ENCODE data around the gene NRCAM.
A peak's percentile ranks its signal among the peaks of the same experiment; 100 is the strongest.
"Not testable (repeated sequence)": the region's sequence is repeated elsewhere in the genome, so short reads cannot be mapped to it uniquely, and the experiment has no call there.

The NRCAM gene

DNA sequence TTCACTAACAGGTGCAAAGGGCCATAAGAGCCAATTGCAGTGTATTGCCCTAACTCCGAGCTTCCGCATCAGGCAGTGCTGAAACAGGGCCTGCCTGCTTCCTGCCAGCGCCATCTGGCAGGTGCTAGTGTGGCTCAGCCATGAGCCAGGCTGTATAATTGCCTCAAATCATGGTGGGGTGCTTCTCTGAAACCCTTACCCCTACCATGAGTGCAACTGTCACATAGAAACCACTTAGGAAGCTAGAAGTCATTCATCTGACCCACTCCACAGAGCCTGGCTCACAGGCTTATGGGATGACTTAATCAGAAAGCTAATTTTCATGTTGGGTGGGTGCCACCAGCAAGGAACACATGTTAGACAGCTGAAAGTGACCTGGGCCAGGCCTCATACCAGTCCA is 192.8 kb downstream of the NRCAM start:
- H3K9me3 ChIP-seq (ENCODE audit: insufficient read depth, low read length) = no peaks in the 10 kb centered on the region
- H3K27me3 ChIP-seq (ENCODE audit: low read length) = no peaks in the 10 kb centered on the region
- no peaks in the 10 kb centered on the region for H3K9me2 ChIP-seq (replicated peaks; ENCODE audit: insufficient read depth, low read length)
- H3K9ac ChIP-seq (ENCODE audit: low read length) = no peak overlapping the region
- H4K20me1 ChIP-seq (ENCODE audit: low read depth, low read length) = no peaks in the 10 kb centered on the region
- peak overlapping the region; percentile 1 for H2AFZ ChIP-seq (ENCODE audit: low read depth, low read length, severe bottlenecking)
- H3K79me2 ChIP-seq (ENCODE audit: insufficient read depth, low read length) = no peaks in the 10 kb centered on the region
- TF ChIP-seq EZH2phosphoT487 (conservative IDR thresholded peaks at IDR 0.05; ENCODE audit: low read length) (no peak), CTCF (IDR thresholded peaks at IDR 0.05; ENCODE audit: insufficient read depth, low read length, poor library complexity, severe bottlenecking) (no peak)
- H3K27ac ChIP-seq (ENCODE audit: low read depth, low read length) = no peak overlapping the region
- no peak overlapping the region for H3K4me2 ChIP-seq (ENCODE audit: low read depth, low read length, poor library complexity, severe bottlenecking)
- no peaks in the 10 kb centered on the region for H3K36me3 ChIP-seq (ENCODE audit: low read length)
- H3F3A ChIP-seq (ENCODE audit: insufficient read depth) = no peaks in the 10 kb centered on the region
- no peak overlapping the region for H3K4me3 ChIP-seq (ENCODE audit: insufficient read depth, low read length, poor library complexity, severe bottlenecking)

DNA sequence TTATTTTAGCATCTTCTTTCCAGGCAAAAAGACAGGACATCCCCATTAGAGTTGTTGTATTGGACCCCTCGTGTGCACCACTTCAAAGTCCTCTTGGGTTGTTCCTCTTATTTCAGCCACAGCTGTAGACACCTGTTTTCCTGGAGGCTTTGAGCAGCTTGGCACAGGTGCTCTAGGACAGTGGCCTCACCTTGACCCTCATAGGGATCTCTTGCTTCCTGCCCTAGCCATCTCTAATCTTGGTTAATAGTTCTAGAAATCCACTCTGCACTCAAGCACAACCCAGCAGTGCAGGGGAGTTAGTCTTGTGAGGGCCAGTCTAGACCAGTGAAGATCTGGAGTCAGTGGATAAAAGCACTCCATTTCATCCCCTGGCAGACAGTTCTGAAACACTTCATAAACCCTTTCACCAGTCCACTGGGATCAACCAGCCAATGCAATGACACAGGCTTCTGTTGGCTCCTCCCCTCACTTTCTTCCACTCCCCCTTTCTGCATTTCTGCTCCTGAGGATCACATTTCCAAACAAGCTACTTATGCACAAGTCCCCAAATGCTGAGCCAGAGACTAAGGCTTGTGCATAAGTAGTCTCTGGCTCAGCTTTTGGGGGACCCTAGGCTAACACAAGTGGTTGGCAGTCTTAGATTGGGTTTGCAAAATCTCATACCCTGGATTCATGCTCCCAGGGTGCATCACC is 194.5 kb downstream of the NRCAM start:
- Histone ChIP-seq H3K4me3 (ENCODE audit: insufficient read depth, low read length, poor library complexity, severe bottlenecking) (no peak overlapping the region), H3K9ac (ENCODE audit: low read length) (no peak overlapping the region), H3K27me3 (ENCODE audit: low read length) (no peaks in the 10 kb centered on the region), H3F3A (ENCODE audit: insufficient read depth) (no peaks in the 10 kb centered on the region), H3K79me2 (ENCODE audit: insufficient read depth, low read length) (no peaks in the 10 kb centered on the region), H3K4me2 (ENCODE audit: low read depth, low read length, poor library complexity, severe bottlenecking) (no peak overlapping the region), H3K27ac (ENCODE audit: low read depth, low read length) (no peak overlapping the region), H3K36me3 (ENCODE audit: low read length) (no peaks in the 10 kb centered on the region), H4K20me1 (ENCODE audit: low read depth, low read length) (no peaks in the 10 kb centered on the region), H3K9me2 (replicated peaks; ENCODE audit: insufficient read depth, low read length) (no peaks in the 10 kb centered on the region), H3K9me3 (ENCODE audit: insufficient read depth, low read length) (0 out of 2 replicates have a peak, but pooled peaks cover 5% of the 10 kb centered on the region), H2AFZ (ENCODE audit: low read depth, low read length, severe bottlenecking) (no peak overlapping the region)
- TF ChIP-seq EZH2phosphoT487 (conservative IDR thresholded peaks at IDR 0.05; ENCODE audit: low read length) = no peak
- TF ChIP-seq CTCF (IDR thresholded peaks at IDR 0.05; ENCODE audit: insufficient read depth, low read length, poor library complexity, severe bottlenecking) = no peak

- H4K20me1 ChIP-seq (ENCODE audit: low read depth, low read length); H3F3A ChIP-seq (ENCODE audit: insufficient read depth); H2AFZ ChIP-seq (ENCODE audit: low read depth, low read length, severe bottlenecking); H3K36me3 ChIP-seq (ENCODE audit: low read length); H3K9me2 ChIP-seq (replicated peaks; ENCODE audit: insufficient read depth, low read length); H3K4me2 ChIP-seq (ENCODE audit: low read depth, low read length, poor library complexity, severe bottlenecking); H3K27ac ChIP-seq (ENCODE audit: low read depth, low read length); H3K9ac ChIP-seq (ENCODE audit: low read length); H3K9me3 ChIP-seq (ENCODE audit: insufficient read depth, low read length); H3K27me3 ChIP-seq (ENCODE audit: low read length); H3K4me3 ChIP-seq (ENCODE audit: insufficient read depth, low read length, poor library complexity, severe bottlenecking); H3K79me2 ChIP-seq (ENCODE audit: insufficient read depth, low read length): not testable (repeated sequence)
Measured at GRCh38 chr7:108259447-108259846, 196.8 kb downstream of the NRCAM start.

DNA sequence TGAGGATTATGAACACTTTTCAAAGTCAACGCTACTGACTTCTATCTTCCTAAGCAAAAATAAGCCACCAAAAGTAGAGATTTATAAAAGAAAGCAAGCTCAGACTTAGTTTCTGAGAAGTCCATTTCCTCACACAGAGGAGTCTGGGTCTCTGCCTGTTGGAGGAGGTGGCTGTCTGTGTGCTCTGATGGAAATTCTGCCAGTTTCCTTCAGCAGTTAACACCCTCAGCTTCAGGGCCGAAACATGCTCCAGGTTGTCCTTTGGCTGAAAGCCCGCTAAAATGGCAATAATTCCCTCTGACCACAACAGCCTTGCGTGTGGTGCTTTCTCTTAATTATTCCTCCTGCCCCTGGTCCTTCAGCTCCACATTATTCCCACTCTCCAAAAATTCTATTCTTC is 198.3 kb downstream of the NRCAM start:
- Histone ChIP-seq H3K4me2 (ENCODE audit: low read depth, low read length, poor library complexity, severe bottlenecking) (no peak overlapping the region), H4K20me1 (ENCODE audit: low read depth, low read length) (no peaks in the 10 kb centered on the region), H3F3A (ENCODE audit: insufficient read depth) (no peaks in the 10 kb centered on the region), H3K4me3 (ENCODE audit: insufficient read depth, low read length, poor library complexity, severe bottlenecking) (no peak overlapping the region), H3K79me2 (ENCODE audit: insufficient read depth, low read length) (no peaks in the 10 kb centered on the region), H3K9me2 (replicated peaks; ENCODE audit: insufficient read depth, low read length) (no peaks in the 10 kb centered on the region), H3K9ac (ENCODE audit: low read length) (no peak overlapping the region), H3K27me3 (ENCODE audit: low read length) (no peaks in the 10 kb centered on the region), H2AFZ (ENCODE audit: low read depth, low read length, severe bottlenecking) (no peak overlapping the region), H3K36me3 (ENCODE audit: low read length) (no peaks in the 10 kb centered on the region), H3K27ac (ENCODE audit: low read depth, low read length) (no peak overlapping the region), H3K9me3 (ENCODE audit: insufficient read depth, low read length) (0 out of 2 replicates have a peak, but pooled peaks cover 5% of the 10 kb centered on the region)
- TF ChIP-seq CTCF (IDR thresholded peaks at IDR 0.05; ENCODE audit: insufficient read depth, low read length, poor library complexity, severe bottlenecking) (no peak), EZH2phosphoT487 (conservative IDR thresholded peaks at IDR 0.05; ENCODE audit: low read length) (no peak)

Data from SU-DHL-6 (cell line).